ENCODE results near the gene ANKRD11.

GRCh38 chr16:89269805-89270665, 220.3 kb downstream of the ANKRD11 start:
- TF ChIP-seq POLR2A (IDR thresholded peaks at IDR 0.05; ENCODE audit: low read depth, low read length) (no peak), CTCF (IDR thresholded peaks at IDR 0.05; ENCODE audit: extremely low read depth in 1 of 2, insufficient read depth in 1 of 2, low read depth in 1 of 2, low read length in 2 of 2) (no peak), POLR2AphosphoS5 (IDR thresholded peaks at IDR 0.05; ENCODE audit: insufficient read depth, low read depth, low read length) (no peak), MYC (IDR thresholded peaks at IDR 0.05; ENCODE audit: low read depth, low read length) (no peak), MAX (IDR thresholded peaks at IDR 0.05; ENCODE audit: insufficient read depth, insufficient read length) (no peak), EZH2 (IDR thresholded peaks at IDR 0.05; ENCODE audit: borderline replicate concordance, low read depth, low read length, severe bottlenecking) (no peak), JUN (IDR thresholded peaks at IDR 0.05; ENCODE audit: borderline replicate concordance, insufficient read depth, insufficient read length, low read depth) (no peak), FOS (IDR thresholded peaks at IDR 0.05; ENCODE audit: borderline replicate concordance, insufficient read depth, low read length) (no peak), GATA2 (IDR thresholded peaks at IDR 0.05; ENCODE audit: insufficient read depth, insufficient read length, low read depth, low read length) (no peak)
